ENCODE data around the gene MTHFSD.

GRCh38 chr16:86501989-86502855, 52.8 kb downstream of the MTHFSD start:
- no peak for TF ChIP-seq CTCF (IDR thresholded peaks at IDR 0.05; ENCODE audit: low read length)
- TF ChIP-seq EZH2phosphoT487 (IDR thresholded peaks at IDR 0.05; ENCODE audit: low read length) = no peak

Measured in MM.1S (cell line).